Stimulated activated naive CD8-positive, alpha-beta T cell treated with anti-CD3 and anti-CD28 coated beads, Interleukin-15, Interleukin-2, amounts not matched to agents 100 ng/mL and 50 ng/mL, for 24 hours (primary cell): ENCODE measurements around the gene COG1.

Source experiments
- H3K27ac Mint-ChIP-seq: one replicate; pipeline ENCODE4 v1.8.0; 2021; ENCODE audit warnings: mild to moderate bottlenecking, mixed read lengths
- H3K27me3 Mint-ChIP-seq: one replicate; pipeline ENCODE4 v1.8.0; 2021; ENCODE audit warnings: mixed read lengths
- H3K36me3 Mint-ChIP-seq: one replicate; pipeline ENCODE4 v1.8.0; 2021; ENCODE audit warnings: low read depth, mixed read lengths
- H3K4me1 Mint-ChIP-seq: one replicate; pipeline ENCODE4 v1.8.0; 2021; ENCODE audit warnings: low read depth, mixed read lengths
- H3K4me3 Mint-ChIP-seq: one replicate; pipeline ENCODE4 v1.8.0; 2021; ENCODE audit warnings: mild to moderate bottlenecking, mixed read lengths
- H3K9me3 Mint-ChIP-seq: one replicate; pipeline ENCODE4 v1.8.0; 2021; ENCODE audit warnings: mixed read lengths

COG1 gene

DNA sequence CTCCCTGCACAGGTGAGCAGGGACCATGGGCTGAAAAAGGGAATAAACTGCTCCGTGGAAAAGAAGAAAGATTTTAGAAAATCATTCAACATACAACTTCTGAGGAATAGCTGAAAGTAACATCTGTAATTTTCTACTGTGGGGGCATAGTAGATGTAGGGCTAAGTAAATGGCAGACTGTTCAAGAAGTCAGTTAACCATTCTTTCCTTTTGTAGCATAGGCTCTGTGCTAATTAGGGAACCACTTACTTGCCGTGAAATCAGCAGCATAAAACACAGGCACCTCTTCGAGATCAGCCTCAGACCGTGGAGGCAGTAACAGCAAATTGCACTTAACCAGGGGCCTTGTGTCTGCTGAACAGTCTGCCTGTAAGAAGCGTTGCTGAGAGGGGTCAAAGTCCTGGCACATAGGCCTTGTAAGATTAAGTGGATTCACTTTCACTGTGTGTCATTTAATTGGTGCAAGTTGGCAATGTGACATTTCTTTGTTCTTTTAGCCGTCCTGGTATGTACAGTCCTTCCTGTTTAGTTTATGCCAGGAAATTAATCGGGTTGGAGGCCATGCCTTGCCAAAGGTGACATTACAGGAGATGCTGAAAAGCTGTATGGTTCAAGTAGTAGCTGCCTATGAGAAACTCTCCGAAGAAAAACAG, 10.4 kb downstream of the COG1 start:
- H3K4me3 Mint-ChIP-seq = no peak overlapping the region
- no peaks in the 10 kb centered on the region for H3K9me3 Mint-ChIP-seq
- H3K36me3 Mint-ChIP-seq = peaks cover 85% of the 10 kb centered on the region
- peak overlapping the region; percentile 65 for H3K27ac Mint-ChIP-seq
- H3K27me3 Mint-ChIP-seq = no peaks in the 10 kb centered on the region
- H3K4me1 Mint-ChIP-seq = peaks cover 32% of the 10 kb centered on the region

DNA sequence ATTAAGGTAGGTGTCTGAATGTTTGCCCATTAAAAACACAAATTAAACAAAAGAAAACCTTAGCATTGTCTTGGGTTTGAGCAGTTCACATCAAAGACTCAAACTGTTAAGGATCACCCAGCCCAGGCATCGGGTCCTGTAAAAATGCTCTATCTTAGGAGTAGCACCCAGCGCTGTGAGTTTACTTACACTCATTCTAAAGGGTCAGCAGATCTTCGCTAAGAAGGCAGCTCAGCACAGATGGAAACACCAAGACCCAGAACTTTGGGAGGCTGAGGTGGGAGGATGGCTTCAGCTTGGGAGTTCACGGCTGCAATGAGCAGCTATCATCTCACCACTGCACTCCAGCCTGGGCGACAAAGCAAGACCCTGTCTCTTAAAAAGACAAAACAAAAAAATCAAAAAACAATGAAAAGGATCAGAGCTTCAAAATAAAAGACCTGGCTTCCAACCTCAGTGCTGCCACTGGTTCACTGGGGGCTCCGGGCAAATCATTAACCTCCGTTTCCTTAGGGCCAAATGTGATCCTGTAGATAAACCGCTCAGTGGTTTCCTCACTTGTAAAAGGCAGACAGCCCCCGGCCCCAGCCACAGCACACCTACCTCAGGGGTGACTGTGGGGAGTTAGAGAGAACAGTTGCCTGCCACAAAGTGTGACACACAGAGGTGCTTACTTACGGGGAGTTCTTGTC, 11.1 kb downstream of the COG1 start:
- Mint-ChIP-seq H3K4me3 (peak overlapping the region; percentile 12), H3K27ac (peak overlapping the region; percentile 65), H3K27me3 (no peaks in the 10 kb centered on the region), H3K36me3 (peaks cover 87% of the 10 kb centered on the region), H3K4me1 (peaks cover 32% of the 10 kb centered on the region), H3K9me3 (no peaks in the 10 kb centered on the region)

DNA sequence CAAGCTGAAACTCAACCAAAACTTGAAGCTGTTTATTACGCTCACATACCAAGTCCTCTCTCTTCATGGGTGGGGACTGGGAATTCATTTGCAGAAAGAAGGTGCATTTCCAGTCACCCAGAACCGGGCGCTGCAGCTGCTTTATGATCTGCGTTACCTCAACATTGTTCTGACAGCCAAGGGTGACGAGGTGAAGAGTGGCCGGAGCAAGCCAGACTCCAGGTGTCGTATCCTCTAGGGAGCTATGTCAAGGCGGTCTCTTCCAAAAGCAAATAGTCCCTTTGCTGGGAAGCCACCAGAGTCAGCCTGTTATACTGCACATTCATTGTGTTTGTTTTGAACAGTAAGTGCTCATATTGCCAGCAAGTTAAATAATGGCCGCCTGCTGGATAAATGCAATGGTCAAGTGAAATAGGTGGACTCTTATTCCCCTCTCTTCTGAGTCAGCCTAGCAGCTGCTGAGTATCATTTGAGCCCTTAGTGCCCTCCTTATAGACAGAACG, 12.7 kb downstream of the COG1 start:
- Mint-ChIP-seq H3K4me3 (no peak overlapping the region), H3K4me1 (peaks cover 44% of the 10 kb centered on the region), H3K27ac (no peak overlapping the region), H3K36me3 (peaks cover 89% of the 10 kb centered on the region), H3K27me3 (no peaks in the 10 kb centered on the region), H3K9me3 (no peaks in the 10 kb centered on the region)

DNA sequence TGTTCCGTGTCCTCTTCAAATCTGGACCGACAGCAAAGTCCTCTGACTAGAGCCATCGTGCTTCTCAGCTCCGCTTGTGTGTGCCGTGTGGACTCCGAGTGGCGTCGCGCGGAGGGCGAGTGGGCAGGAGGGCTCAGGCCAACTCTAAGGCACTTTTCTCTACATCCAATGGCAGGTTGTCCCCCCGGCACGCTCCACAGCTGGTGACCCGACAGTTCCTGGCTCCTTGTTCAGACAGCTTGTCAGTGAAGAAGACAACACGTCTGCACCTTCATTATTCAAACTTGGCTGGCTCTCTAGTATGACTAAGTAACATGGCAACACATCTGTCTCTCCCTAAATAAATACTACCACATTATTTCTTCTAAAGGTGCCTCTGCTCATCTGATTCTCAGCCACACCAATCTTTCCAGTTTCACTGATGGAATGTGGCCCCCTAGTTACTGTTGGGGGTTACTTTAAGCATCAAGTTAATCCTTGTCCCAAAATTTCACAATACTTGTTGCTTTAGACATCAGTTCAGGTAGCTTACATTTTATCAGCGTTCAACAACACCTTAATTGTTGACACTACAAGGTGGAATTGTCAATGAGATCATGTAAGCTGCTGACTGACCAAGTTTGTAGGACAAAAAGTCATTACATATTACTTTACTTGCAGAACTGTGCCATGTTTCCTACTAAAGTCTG, 15.4 kb downstream of the COG1 start:
- no peak overlapping the region for H3K4me3 Mint-ChIP-seq
- peak overlapping the region; percentile 54 for H3K27ac Mint-ChIP-seq
- peaks cover 71% of the 10 kb centered on the region for H3K36me3 Mint-ChIP-seq
- H3K4me1 Mint-ChIP-seq = peaks cover 54% of the 10 kb centered on the region
- no peaks in the 10 kb centered on the region for H3K27me3 Mint-ChIP-seq
- no peaks in the 10 kb centered on the region for H3K9me3 Mint-ChIP-seq

DNA sequence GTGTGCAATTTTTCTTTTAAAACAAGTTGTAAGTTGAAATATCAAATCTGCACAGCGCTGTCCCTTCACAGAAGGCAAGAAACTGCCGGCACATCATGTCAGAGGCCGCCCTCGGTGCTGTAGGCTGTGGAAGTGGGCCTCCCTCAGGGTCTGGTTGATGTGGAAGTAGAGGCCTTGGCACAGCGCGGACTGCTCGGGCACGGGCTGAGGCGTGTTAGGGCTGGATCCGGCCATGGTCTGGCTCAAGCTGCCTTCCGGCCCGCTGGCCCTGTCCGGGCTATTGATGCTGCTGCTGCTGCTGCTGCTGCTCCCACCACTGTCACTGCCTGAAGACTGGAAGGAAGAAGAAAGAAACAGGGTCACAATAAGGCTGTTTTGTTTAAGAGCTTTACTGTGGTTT, 16.6 kb downstream of the COG1 start:
- Mint-ChIP-seq H3K4me1 (peaks cover 48% of the 10 kb centered on the region), H3K27ac (no peak overlapping the region), H3K4me3 (no peak overlapping the region), H3K36me3 (peaks cover 59% of the 10 kb centered on the region), H3K9me3 (no peaks in the 10 kb centered on the region), H3K27me3 (no peaks in the 10 kb centered on the region)

DNA sequence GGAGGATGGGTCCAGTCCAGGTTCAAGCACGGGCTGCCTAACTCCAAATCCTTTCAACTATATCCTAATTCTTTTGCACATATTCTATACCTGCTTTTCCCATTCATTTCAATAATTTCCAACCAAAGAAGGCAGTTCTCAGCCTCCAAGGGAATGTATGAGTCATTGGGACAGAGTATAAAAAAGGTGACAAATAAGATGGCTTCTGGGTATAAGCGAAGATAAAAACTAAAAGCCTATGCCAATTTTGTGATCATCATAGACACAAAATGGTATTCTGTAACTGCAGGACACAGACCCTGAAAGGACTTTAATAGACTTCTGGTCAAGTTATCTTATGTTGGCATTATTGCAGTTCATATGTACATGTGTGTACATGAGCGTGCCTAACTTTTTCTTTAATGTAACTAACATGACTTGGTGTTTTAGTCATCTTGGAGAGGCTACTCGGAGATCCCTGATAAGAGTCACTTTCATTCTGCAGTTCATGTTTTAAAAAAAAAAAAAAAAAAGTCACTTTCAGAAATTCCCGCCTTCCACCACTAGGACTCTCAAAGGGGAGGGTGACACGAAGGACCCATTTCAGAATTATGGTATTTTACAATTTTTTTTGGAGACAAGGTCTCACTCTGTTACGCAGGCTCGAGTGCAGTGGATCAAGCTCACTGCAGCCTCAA, 17.3 kb downstream of the COG1 start:
- Mint-ChIP-seq H3K36me3 (peaks cover 62% of the 10 kb centered on the region), H3K4me3 (no peak overlapping the region), H3K4me1 (peaks cover 48% of the 10 kb centered on the region), H3K9me3 (no peaks in the 10 kb centered on the region), H3K27ac (peak overlapping the region; percentile 81), H3K27me3 (no peaks in the 10 kb centered on the region)

DNA sequence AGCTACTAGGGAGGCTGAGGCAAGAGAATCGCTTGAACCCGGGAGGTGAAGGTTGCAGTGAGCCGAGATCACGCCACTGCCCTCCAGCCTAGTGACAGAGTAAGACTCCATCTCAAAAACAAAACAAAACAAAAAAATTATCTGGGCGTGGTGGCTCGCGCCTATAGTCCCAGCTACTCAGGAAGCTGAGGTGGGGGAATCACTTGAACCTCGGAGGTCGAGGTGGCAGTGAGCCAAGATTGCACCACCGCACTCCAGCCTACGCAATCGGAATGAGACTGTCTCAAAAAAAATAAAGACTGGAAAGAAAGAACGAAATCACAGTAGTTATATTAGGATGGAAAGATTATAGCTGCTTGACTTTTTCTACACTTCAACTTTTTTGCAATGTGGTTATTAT, 18.9 kb downstream of the COG1 start:
- peak overlapping the region; percentile 51 for H3K4me3 Mint-ChIP-seq
- H3K9me3 Mint-ChIP-seq = no peaks in the 10 kb centered on the region
- H3K27ac Mint-ChIP-seq = peak overlapping the region; percentile 78
- peaks cover 50% of the 10 kb centered on the region for H3K4me1 Mint-ChIP-seq
- no peaks in the 10 kb centered on the region for H3K27me3 Mint-ChIP-seq
- peaks cover 56% of the 10 kb centered on the region for H3K36me3 Mint-ChIP-seq

DNA sequence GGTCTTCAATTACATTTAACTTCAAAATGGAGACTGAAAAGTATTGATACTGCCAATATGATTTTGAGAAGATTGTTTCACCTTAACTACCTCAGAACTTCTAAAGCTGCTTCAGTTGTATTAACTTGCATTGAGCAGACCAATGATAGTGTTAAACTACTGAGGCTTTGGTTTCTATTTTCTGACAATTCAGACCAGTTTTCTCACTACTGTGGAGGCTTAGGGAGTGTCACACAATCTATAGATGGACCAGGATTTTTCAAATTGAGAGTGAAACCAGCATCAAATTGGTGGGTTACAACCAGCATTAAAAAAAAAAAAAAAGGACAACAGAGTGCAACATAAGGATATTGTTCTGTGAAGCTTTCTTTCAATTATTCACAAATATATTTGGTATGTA, 21.2 kb downstream of the COG1 start:
- Mint-ChIP-seq H3K27ac (no peak overlapping the region), H3K9me3 (no peaks in the 10 kb centered on the region), H3K27me3 (no peaks in the 10 kb centered on the region), H3K4me3 (no peak overlapping the region), H3K36me3 (peaks cover 40% of the 10 kb centered on the region), H3K4me1 (peaks cover 56% of the 10 kb centered on the region)

DNA sequence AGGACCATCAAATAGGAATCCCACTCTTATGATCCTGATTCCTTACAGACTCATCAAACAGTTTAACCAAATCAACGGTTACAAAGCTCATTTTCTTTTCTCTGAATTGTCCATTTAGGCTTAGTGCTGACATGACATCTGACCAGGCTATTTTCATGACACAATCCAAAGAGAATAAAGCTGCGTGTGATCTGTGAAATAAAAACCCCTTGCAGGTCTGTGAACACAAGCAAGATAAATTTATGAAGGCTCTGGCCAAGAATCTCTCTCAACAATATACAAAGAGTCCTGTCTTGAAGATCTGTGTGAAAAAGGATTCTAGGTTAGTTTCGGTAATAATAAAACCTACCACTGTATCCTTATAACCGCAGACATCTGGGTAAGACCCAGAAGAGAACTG, 22.0 kb downstream of the COG1 start:
- Mint-ChIP-seq H3K4me3 (no peak overlapping the region), H3K27me3 (no peaks in the 10 kb centered on the region), H3K36me3 (peaks cover 35% of the 10 kb centered on the region), H3K9me3 (no peaks in the 10 kb centered on the region), H3K27ac (no peak overlapping the region), H3K4me1 (peaks cover 50% of the 10 kb centered on the region)

DNA sequence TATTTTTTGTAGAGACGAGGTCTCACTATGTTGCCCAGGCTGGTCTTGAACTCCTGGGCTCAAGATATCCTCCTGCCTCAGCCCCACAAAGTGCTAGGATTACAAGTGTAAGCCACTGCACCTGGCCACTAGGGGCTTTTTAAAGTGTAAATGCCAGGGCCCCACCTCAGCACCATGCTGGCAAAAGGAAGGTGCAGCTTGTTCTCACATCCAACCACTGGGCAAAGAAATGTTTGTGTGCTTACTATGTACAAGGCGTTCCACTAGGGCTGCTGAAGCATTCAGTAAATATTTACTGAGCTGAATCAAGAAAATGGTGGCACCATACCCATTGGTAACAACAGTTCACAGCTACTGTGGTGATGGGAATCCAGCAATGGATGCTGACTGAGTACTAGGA, 22.6 kb downstream of the COG1 start:
- H3K4me1 Mint-ChIP-seq = peaks cover 44% of the 10 kb centered on the region
- H3K9me3 Mint-ChIP-seq = no peaks in the 10 kb centered on the region
- no peak overlapping the region for H3K4me3 Mint-ChIP-seq
- H3K27me3 Mint-ChIP-seq = no peaks in the 10 kb centered on the region
- no peak overlapping the region for H3K27ac Mint-ChIP-seq
- H3K36me3 Mint-ChIP-seq = peaks cover 36% of the 10 kb centered on the region

DNA sequence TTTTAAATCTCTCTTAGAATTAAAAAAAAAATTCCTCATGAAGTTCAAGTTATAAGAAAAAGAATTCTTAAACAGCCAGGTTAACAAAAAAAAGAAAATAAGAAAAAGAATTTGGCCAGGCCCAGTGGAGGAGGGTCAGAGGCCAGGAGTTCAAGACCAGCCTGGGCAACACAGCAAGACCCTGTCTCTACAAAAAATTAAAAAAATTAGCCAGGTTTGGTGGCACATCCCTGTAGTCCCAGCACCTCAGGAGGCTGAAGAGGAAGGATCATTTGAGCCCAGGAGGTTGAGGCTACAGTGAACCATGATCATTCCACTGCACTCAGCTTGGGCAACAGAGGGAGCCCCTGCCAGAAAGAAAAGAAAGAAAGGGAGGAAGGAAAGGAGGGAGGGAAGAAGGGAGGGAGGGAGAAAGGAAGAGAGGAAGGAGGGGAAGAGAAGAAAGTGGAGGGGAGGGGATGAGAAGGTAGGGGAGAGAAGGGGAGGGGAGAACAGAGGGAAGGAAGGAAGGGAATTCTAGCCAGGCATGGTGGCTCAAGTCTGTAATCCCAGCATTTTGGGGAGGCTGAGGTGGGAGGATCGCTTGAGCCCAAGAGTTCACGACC, 30.9 kb downstream of the COG1 start:
- Mint-ChIP-seq H3K27me3 (no peaks in the 10 kb centered on the region), H3K9me3 (no peaks in the 10 kb centered on the region), H3K36me3 (peaks cover 23% of the 10 kb centered on the region), H3K27ac (no peak overlapping the region), H3K4me3 (no peak overlapping the region), H3K4me1 (peaks cover 36% of the 10 kb centered on the region)

DNA sequence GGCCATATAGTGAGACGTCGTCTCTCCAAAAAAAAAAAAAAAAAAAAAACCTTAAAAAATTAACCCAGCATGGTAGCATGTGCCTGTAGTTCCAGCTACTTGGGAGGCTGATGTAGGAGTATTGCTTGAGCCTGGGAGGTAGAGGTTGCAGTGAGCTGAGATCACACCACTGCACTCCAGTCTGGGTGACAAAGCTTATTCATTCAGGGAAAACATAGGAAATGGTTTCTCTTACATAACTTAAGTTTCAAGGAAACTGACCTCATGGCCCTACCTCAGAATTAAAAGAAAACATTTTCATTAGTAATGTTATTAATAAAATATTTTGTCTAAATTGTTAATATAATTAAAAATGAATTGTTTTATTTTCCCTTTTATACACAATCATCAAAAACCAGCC, 31.4 kb downstream of the COG1 start:
- no peaks in the 10 kb centered on the region for H3K27me3 Mint-ChIP-seq
- no peak overlapping the region for H3K4me3 Mint-ChIP-seq
- H3K9me3 Mint-ChIP-seq = no peaks in the 10 kb centered on the region
- H3K4me1 Mint-ChIP-seq = peaks cover 41% of the 10 kb centered on the region
- peaks cover 27% of the 10 kb centered on the region for H3K36me3 Mint-ChIP-seq
- no peak overlapping the region for H3K27ac Mint-ChIP-seq

DNA sequence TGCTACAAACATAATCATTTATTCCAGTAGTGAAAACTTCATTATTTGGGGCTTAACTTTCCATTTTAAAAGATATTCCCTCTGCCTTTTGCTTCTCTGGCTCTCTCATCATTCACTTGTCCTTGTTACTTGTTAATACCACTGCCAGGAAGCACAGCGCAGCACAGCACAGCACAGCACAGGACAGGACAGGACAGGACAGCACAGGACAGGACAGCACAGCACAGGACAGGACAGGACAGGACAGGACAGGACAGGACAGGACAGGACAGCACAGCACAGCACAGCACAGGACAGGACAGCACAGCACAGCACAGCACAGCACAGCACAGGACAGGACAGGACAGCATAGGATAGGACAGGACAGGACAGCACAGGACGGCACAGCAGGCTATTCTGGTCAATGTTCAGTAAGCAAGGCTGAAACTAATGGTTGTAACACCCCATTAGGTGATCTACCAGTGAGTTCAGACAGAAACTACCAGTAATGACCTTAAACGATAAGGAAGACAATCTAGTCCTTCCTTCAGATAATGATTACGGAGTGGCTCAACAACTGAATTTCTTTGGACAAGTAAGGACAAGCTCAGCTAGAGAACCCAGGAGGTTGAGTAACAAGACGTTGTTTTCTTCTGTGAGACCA, 31.9 kb downstream of the COG1 start:
- H3K27ac Mint-ChIP-seq = peak overlapping the region; percentile 18
- H3K27me3 Mint-ChIP-seq = no peaks in the 10 kb centered on the region
- no peaks in the 10 kb centered on the region for H3K9me3 Mint-ChIP-seq
- H3K4me3 Mint-ChIP-seq = no peak overlapping the region
- peaks cover 45% of the 10 kb centered on the region for H3K4me1 Mint-ChIP-seq
- peaks cover 27% of the 10 kb centered on the region for H3K36me3 Mint-ChIP-seq

DNA sequence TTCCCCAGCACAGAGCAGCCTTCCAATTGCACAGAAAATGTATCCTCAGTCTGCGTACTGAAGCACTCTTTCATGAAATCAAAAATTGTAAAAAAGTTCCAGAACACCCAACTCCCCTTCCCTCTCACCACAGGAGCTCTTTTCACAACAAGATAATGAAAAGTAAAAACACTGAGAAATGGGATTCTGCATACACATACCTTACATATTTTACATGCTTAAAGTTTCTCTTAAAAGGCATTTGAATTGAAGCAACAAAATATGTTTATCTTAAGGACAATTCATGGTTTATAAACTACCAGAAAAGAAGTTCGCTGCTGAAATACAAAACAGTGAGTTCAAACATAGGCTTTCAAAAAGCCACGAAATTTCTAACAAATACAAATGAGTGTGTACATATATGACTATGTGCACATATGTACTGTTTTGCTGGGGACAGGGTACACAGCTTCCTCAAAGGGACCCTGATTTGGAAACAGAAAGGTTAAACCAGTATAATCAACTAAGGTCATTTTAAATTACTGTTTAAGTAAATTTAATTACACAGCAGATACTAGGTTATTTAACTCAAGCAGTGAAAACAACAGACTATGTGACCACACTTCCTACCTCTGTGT, 33.8 kb downstream of the COG1 start:
- Mint-ChIP-seq H3K27me3 (no peaks in the 10 kb centered on the region), H3K4me1 (peaks cover 62% of the 10 kb centered on the region), H3K9me3 (no peaks in the 10 kb centered on the region), H3K4me3 (peak overlapping the region; percentile 25), H3K36me3 (peaks cover 21% of the 10 kb centered on the region), H3K27ac (peak overlapping the region; percentile 3)
